GM21576 (cell line): Measurements from ENCODE around the gene AUTS2.
A peak's percentile ranks its signal among the peaks of the same experiment; 100 is the strongest.

Experiments
- ATAC-seq: cut with Tn5 transposase; IDR thresholded peaks from one replicate; pipeline ENCODE4 v1.9.1; 2021; ENCODE audit warnings: mild to moderate bottlenecking, moderate library complexity; ENCODE audit not compliant: unreplicated experiment

The AUTS2 gene

GRCh38 chr7:70319057-70319456 is 720.8 kb downstream of the AUTS2 start:
- no peak for ATAC-seq

DNA sequence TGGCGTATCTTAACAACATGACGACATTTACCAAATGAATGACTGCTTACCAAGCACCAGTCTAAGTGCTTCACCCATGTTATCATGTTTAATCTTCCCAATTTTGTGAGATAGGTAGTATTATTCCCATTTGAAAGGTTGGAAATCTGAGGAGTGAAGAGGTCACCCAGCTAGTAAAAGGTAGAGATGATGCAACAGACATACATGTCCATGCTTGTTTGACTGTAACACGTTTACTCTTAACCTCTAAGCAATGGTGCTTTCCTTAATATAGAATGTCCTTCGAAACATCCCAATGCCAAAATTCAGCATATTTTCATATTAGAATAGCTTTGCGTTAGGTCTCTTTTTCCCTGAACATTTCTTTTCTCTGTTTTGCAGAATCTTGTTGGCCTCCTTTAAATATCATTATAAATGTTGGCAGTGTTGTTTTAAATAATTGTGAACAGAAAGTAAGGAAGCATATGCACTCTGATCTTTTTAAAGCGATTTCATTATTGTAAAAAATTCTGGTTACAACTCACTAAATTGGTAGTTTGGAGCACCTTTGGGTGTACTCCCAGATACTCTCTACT is 722.8 kb downstream of the AUTS2 start:
- ATAC-seq = no peak

DNA sequence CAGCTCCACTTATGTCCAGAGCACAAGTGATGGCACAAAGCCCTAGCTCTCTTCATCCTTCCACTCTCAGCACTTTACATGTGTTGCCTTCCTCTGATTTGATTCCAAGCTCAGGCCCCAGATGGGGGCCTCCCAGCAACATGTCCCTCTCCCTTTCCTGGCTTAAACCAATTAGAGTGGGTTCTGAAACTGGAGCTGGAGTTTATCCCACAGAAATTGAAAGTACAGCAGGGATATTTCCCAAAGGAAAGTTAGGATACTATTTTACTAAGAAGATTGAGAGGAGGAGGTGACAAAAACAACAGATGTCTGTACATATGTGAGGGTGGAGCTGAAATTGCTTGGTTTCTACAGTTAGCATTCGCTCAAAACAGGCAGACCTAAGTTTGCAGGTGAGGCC is 724.6 kb downstream of the AUTS2 start:
- no peak for ATAC-seq

GRCh38 chr7:70325509-70326101 is 727.3 kb downstream of the AUTS2 start:
- ATAC-seq = no peak

- ATAC-seq = no peak
Measured at GRCh38 chr7:70334295-70334694, 736.0 kb downstream of the AUTS2 start.

- ATAC-seq = no peak
Measured at GRCh38 chr7:70334871-70335270, 736.6 kb downstream of the AUTS2 start.

GRCh38 chr7:70336536-70336935 is 738.3 kb downstream of the AUTS2 start:
- no peak for ATAC-seq

- no peak for ATAC-seq
Measured at GRCh38 chr7:70338015-70338414, 739.7 kb downstream of the AUTS2 start.

DNA sequence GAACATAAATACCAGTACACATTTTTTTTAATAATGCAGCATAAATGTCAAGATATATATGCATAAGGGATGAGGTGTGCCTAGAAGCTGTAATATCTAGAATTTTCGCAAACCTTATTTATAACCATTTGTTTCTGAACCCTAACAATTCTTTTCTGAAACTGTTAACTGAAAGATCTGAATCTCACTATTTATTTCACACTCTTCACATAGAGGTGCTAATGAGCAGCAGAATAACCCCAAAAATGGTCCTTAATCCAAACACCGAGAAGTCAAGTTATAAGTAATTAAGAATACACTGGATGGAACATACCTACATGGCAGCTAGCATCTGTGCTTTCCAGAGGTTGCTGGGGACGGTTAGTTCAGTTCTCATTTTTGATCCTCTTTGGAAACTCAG is 742.0 kb downstream of the AUTS2 start:
- ATAC-seq = no peak

GRCh38 chr7:70341446-70341845 is 743.2 kb downstream of the AUTS2 start:
- no peak for ATAC-seq

- ATAC-seq = no peak
Measured at GRCh38 chr7:70343519-70343918, 745.2 kb downstream of the AUTS2 start.

DNA sequence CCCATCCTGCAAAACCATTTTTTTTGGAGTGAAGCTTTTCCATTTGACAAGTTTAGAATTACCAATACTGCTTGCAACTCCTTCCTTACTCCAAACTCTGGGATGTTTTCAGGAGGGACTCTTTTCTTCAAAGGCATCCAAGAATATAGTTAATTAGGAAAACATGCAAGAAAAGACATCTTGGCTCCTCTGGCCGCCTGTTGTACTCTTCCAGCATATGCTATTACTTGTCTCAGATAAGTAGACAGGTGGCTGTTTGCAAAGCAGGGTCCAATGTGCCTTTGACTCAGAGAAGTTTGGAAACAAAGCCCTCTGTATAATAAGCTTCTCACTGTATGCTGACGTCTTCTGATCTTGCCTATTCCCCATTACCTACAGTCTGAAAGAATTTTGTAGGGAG is 746.5 kb downstream of the AUTS2 start:
- ATAC-seq = no peak

- no peak for ATAC-seq
Measured at GRCh38 chr7:70346844-70347462, 748.7 kb downstream of the AUTS2 start.

GRCh38 chr7:70347463-70348254 is 749.4 kb downstream of the AUTS2 start:
- peak; percentile 93 for ATAC-seq

DNA sequence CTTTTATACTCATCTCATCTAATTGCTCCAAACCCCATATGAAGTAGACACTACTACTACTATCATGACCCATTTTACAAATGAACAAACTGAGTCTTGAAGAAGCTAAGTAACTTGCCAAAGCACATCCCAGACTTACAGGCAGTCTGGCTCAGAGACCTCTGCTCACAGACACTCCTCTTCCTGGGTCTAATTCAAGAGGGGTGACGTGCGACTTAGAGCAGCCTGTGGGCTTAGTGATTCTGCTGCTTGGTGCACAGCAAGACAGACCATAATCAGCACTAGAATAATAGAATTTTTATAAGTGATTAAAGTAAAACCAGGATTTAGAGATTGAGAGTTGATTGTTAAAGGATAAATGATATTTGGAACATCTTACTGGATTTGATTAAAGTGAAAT is 750.8 kb downstream of the AUTS2 start:
- no peak for ATAC-seq

DNA sequence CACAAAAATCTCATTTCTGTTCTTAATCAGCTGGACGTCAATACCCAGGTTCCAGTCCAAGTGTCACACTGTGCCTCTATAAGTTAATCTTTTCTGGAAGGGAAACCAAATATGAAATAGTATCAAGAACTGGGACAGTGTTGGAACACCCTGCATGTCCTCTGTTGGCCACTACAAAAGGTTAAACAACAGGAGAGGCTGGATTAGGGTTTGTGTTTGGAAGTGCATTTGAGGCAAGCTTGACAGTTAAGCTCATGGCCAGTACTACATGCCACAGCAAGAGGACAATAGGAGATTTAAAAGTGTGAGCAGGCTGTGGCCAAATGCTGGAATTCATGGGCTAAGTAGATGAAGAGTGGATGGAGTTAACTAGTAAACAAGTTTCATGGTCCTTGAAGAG is 751.5 kb downstream of the AUTS2 start:
- ATAC-seq = no peak

GRCh38 chr7:70352088-70352487 is 753.8 kb downstream of the AUTS2 start:
- ATAC-seq = no peak

DNA sequence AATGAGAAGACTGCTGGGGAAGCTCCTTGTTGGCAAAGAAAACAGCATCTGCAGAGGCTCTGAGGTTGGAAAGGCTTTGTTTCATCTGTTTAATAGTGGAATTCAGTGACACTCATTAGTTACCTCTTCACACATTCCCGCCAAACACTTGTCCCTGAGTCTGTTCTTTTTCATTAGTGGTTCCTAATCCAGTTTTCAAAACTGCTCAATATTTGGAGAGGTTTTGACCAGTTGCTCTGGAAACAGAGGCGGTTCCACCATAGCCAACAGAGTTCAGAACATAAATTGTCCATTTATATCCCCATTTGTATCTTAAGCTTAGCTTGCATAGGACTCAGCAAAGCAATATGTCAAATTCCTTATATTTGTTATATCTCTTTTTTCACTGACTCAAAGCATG is 754.6 kb downstream of the AUTS2 start:
- ATAC-seq = no peak

DNA sequence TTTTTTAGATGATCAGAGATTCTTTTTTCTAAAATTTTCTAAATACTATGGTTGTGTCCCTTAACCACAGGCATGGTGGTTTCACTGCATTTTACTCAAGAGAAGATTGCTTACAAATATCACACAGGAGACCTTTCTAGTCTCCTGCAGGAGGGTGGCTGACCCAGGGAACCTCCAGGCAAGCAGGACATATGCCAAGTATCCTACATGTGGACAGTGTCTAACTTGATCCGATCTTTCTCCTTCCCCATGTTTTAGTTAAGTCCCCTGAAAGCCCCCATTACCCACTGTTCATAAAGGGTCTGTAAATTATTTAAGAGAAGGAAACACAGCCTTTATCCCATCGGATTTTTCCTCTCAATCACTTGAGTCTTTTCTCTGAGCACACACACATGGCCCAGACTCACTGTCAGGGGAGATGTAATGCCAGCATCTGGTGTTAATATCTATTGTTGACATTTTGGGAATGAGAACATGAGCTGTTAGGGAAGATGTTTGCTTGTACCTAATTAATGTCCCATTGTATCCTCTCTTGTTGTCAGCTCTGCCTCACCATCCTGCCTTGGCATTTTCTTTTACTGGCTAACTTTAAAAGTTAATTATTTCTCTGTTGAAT is 755.2 kb downstream of the AUTS2 start:
- ATAC-seq = no peak

DNA sequence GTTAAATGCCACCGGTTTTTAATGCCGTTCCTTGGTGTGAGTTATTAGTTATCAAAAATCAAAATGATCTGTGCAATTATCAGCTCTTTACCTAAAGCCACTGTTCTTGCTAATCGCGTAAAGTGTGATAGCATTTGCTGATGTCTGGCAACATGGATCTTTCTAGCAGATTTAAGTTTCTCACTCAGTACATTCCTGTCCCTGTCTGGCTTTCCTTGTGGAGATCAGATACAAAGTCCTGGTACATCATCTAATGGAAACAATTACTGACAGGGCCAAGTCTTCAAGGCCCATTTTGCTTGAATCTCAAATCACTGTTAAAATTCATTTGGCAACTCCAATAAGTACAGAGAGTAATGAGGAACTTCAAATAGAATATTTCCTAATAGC is 755.7 kb downstream of the AUTS2 start:
- no peak for ATAC-seq

DNA sequence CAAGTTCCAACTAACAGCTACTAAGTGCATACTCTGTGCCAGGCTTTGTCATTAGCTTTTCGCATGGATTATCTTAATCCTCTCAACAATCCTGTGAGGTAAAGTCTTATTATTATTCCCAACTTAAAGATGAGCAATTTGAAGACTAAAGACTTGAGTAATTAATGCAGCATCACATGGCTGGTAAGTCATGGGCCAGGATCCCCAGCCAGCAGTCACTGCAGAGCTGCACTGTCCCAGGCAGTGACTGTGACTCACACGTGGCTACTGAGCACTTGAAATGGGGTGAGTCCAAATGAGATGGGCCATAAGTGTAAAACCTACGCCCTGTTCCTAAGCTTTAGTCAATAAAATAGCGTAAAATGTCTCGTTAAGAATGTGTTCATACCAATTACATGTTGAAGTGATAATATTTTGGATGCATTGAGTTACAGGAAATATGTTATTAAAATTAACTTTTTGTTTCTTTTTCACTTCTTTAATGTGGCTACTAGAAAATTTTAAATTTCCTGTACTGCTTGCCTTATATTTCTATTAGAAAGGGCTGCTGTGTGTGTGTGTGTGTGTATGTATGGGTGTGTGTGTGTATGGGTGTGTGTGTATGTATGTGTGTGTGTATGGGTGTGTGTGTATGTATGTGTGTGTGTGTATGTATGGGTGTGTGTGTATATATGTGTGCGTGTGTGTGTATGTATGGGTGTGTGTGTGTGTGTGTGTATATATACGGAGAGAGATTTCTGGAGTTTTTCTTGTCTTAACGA is 756.3 kb downstream of the AUTS2 start:
- no peak for ATAC-seq
